ENCODE results near the gene EZR.

DNA sequence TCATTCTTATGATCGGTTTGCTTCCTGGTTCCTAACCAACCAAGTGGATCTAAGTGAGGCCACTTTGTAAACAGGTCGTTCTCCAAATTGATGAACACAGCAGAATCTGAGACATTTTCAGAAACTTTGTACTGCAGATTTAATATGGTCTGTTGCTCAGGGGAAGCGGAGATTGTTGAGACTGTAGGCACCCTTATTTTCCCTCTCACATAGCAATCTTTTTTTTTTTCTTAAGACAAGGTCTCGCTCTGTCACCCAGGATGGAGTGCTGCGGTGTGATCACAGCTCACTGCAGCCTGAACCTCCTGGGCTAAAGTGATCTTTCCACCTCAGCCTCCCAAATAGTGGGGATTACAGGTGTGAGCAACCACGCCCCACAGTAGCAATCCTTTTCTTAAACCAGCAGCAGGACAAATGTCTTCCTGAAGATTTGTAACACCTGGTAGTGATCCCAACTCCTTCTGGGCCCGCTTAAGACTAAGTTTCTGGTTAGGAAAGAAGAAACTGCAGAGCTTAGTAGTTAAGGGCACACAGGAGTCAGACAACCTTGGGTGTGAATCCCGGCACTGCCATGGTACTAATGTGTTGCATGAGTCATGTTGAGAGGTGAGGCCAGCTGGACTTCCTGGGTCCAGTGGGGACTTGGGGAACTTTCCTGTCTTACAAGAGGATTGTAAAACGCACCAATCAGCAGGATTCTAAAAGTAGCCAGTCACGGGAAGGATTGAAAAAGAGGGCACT lies 48.4 kb upstream of the EZR start:
- TF ChIP-seq, protein P1, sequence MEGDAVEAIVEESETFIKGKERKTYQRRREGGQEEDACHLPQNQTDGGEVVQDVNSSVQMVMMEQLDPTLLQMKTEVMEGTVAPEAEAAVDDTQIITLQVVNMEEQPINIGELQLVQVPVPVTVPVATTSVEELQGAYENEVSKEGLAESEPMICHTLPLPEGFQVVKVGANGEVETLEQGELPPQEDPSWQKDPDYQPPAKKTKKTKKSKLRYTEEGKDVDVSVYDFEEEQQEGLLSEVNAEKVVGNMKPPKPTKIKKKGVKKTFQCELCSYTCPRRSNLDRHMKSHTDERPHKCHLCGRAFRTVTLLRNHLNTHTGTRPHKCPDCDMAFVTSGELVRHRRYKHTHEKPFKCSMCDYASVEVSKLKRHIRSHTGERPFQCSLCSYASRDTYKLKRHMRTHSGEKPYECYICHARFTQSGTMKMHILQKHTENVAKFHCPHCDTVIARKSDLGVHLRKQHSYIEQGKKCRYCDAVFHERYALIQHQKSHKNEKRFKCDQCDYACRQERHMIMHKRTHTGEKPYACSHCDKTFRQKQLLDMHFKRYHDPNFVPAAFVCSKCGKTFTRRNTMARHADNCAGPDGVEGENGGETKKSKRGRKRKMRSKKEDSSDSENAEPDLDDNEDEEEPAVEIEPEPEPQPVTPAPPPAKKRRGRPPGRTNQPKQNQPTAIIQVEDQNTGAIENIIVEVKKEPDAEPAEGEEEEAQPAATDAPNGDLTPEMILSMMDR (IDR thresholded peaks at IDR 0.05 in 2 of 3, conservative IDR thresholded peaks at IDR 0.05 in 1 of 3; ENCODE audit: borderline replicate concordance in 1 of 3, insufficient read depth in 1 of 3, low read depth in 2 of 3, low read length in 2 of 3), result no peak
- no peak for TF ChIP-seq CBX3 (IDR thresholded peaks at IDR 0.05; ENCODE audit: low read depth)
- TF ChIP-seq, protein P2, sequence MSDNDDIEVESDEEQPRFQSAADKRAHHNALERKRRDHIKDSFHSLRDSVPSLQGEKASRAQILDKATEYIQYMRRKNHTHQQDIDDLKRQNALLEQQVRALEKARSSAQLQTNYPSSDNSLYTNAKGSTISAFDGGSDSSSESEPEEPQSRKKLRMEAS (IDR thresholded peaks at IDR 0.05), result no peak

Data from HCT116 (cell line).